ENCODE measurements around the gene HSBP1L1. TPM values are rescaled to one million over a fixed set of nuclear protein-coding genes. Genes with fewer than 3 reads are reported as not detected.
"Not testable (repeated sequence)": the region's sequence is repeated elsewhere in the genome, so short reads cannot be mapped to it uniquely, and the experiment has no call there.

The HSBP1L1 gene
- total and polyA plus RNA-seq, 2 donors (not counting 3 experiments of a cell fraction or from before 2014, with no cell fraction given) = 5.2 to 7.1 TPM

- intact Hi-C loops (cut with micrococcal nuclease) = no loop called here
- no peak for FAIRE-seq
- Histone ChIP-seq H3K27ac (ENCODE audit: insufficient read depth, low read depth, low read length) (no peak overlapping the region), H2AFZ (ENCODE audit: low read depth, low read length) (no peak overlapping the region), H3K9ac (replicated peaks; ENCODE audit: extremely low read depth, insufficient read depth, low read length) (no peak overlapping the region), H4K20me1 (replicated peaks; ENCODE audit: control insufficient read depth, extremely low read depth, insufficient read depth, low read length) (no peaks in the 10 kb centered on the region), H3K4me1 (ENCODE audit: control insufficient read depth, extremely low read depth, insufficient read depth, low read length) (peaks cover 15% of the 10 kb centered on the region), H3K9me1 (replicated peaks; ENCODE audit: control insufficient read depth, extremely low read depth, insufficient read depth, low read length) (no peaks in the 10 kb centered on the region), H3K4me2 (ENCODE audit: insufficient read depth, low read length) (no peak overlapping the region), H3K27me3 (ENCODE audit: control insufficient read depth in 2 of 2, insufficient read depth in 2 of 2, low read length in 2 of 2) (peaks cover 0 to 3% of the 10 kb centered on the region in 2 experiments), H3K4me3 (replicated peaks in 1 of 3; ENCODE audit: insufficient read depth in 1 of 3, low read depth in 1 of 3, low read length in 3 of 3) (no peak overlapping the region), H3K79me2 (ENCODE audit: control insufficient read depth, insufficient read depth, low read length) (peaks cover 17% of the 10 kb centered on the region), H3K36me3 (ENCODE audit: control insufficient read depth in 2 of 2, extremely low read depth in 1 of 2, insufficient read depth in 2 of 2, low read length in 2 of 2) (no peaks in the 10 kb centered on the region), H3K9me3 (replicated peaks; ENCODE audit: control insufficient read depth, insufficient read depth, low read length) (no peaks in the 10 kb centered on the region)
- TF ChIP-seq JUN (IDR thresholded peaks at IDR 0.05; ENCODE audit: borderline replicate concordance, insufficient read depth, insufficient read length, low read depth) (no peak), GATA2 (IDR thresholded peaks at IDR 0.05; ENCODE audit: insufficient read depth, insufficient read length, low read depth, low read length) (no peak), MYC (IDR thresholded peaks at IDR 0.05; ENCODE audit: low read depth, low read length) (no peak), MAX (IDR thresholded peaks at IDR 0.05; ENCODE audit: insufficient read depth, insufficient read length) (no peak), EZH2 (IDR thresholded peaks at IDR 0.05; ENCODE audit: borderline replicate concordance, low read depth, low read length, severe bottlenecking) (no peak), POLR2A (IDR thresholded peaks at IDR 0.05; ENCODE audit: low read depth, low read length) (no peak), FOS (IDR thresholded peaks at IDR 0.05; ENCODE audit: borderline replicate concordance, insufficient read depth, low read length) (no peak), CTCF (IDR thresholded peaks at IDR 0.05; ENCODE audit: extremely low read depth in 1 of 2, insufficient read depth in 1 of 2, low read depth in 1 of 2, low read length in 2 of 2) (no peak), POLR2AphosphoS5 (IDR thresholded peaks at IDR 0.05; ENCODE audit: insufficient read depth, low read depth, low read length) (no peak)
- ChIA-PET POLR2A (no interaction called here), CTCF (no interaction called here)
- no TSS peak for BruUV-seq (replicated peaks)
- dilution Hi-C loops (cut with MboI; ENCODE audit: extremely low pct_ligation_motif_present, low sequenced_read_pairs) = no loop called here
- DNase-seq (ENCODE audit: low read depth, low spot score) = no peak
Measured at GRCh38 chr18:79991494-79991893, 27.1 kb downstream of the HSBP1L1 start.

- H3K27ac ChIP-seq (ENCODE audit: insufficient read depth, low read depth, low read length); H3K9me1 ChIP-seq (replicated peaks; ENCODE audit: control insufficient read depth, extremely low read depth, insufficient read depth, low read length); FAIRE-seq; intact Hi-C loops (cut with micrococcal nuclease); BruUV-seq (replicated peaks); H3K4me1 ChIP-seq (ENCODE audit: control insufficient read depth, extremely low read depth, insufficient read depth, low read length); H3K9me3 ChIP-seq (replicated peaks; ENCODE audit: control insufficient read depth, insufficient read depth, low read length); H4K20me1 ChIP-seq (replicated peaks; ENCODE audit: control insufficient read depth, extremely low read depth, insufficient read depth, low read length); H3K36me3 ChIP-seq (ENCODE audit: control insufficient read depth in 2 of 2, extremely low read depth in 1 of 2, insufficient read depth in 2 of 2, low read length in 2 of 2); POLR2A ChIA-PET; DNase-seq (ENCODE audit: low read depth, low spot score); H3K4me2 ChIP-seq (ENCODE audit: insufficient read depth, low read length); H3K27me3 ChIP-seq (ENCODE audit: control insufficient read depth in 2 of 2, insufficient read depth in 2 of 2, low read length in 2 of 2); H3K9ac ChIP-seq (replicated peaks; ENCODE audit: extremely low read depth, insufficient read depth, low read length); CTCF ChIA-PET; dilution Hi-C loops (cut with MboI; ENCODE audit: extremely low pct_ligation_motif_present, low sequenced_read_pairs); H2AFZ ChIP-seq (ENCODE audit: low read depth, low read length); H3K79me2 ChIP-seq (ENCODE audit: control insufficient read depth, insufficient read depth, low read length); H3K4me3 ChIP-seq (replicated peaks in 1 of 3; ENCODE audit: insufficient read depth in 1 of 3, low read depth in 1 of 3, low read length in 3 of 3): not testable (repeated sequence)
Measured at GRCh38 chr18:79999701-80000100, 35.3 kb downstream of the HSBP1L1 start.
